Measurements from ENCODE around the gene DCAF5.
"Not testable (repeated sequence)": the region's sequence is repeated elsewhere in the genome, so short reads cannot be mapped to it uniquely, and the experiment has no call there.

Gene DCAF5

GRCh38 chr14:69072584-69072983 is 80.3 kb downstream of the DCAF5 start:
- DNase-seq (ENCODE audit: low spot score) = no peak

DNA sequence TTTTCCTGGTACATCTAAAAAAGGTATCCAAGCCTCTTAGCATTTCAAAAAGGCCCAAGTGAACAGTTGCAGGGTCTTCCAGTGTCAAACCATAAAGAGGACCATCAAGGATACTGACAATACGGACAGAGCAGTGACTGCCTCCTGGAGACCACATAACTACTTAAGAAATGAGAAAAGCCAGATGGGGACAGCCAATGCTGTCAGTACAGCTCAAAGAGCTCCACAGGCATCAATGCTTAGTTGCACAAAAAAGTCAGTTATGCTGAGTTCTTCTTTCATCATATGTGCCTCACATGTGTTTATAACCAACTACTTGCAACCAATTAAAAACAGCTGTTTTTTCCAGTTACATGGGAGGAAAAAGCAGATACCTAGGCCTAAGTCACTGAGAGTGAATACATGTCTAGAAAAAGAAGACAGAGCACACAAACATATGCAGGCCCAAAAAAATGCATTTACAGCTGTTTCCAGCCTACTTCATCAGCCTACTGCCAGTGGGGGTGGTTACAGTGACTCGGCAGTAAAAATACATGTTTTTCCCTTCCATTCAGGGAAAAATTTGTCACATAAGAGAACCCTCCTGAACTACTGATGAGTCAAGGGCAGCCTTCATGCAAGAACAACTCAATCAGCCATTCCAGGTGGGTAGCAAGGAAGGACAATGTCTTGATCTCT is 84.0 kb downstream of the DCAF5 start:
- no peak for DNase-seq (ENCODE audit: low spot score)

DNA sequence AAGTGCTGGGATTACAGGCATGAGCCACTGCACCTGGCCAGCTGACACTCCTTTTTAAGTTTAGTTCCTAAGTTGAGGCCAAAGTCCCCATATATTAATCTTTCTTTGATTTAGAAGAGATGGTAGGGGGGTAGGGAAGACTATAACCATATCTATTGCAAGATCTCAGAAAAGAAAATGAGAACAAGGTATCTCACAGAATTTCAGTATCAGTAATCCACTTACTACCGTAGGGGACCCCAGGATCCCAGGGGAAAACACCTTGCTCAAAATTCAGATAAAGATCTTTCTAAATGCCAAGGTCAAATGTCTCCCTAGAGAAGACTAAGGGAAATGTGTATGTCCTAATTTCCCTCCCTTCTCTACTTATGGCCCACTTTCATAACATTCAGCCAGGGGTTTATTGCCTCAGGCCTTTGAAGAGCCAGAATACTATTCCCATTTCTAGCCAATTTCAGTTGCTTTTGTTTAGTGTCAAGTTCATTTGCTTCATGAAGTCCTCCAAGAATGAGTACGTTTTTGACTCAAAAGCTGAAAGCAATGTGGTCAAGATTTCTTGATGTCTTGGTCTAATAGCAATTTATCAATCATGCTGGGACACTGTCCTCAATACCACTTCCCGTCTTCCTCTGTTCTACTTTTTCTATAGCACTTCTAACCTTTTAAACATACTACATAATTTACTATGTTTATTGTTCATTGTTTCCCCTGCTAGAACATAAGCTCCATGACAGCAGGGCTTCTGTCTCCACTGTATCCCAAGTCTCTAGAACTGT is 86.3 kb downstream of the DCAF5 start:
- no peak for DNase-seq (ENCODE audit: low spot score)

DNA sequence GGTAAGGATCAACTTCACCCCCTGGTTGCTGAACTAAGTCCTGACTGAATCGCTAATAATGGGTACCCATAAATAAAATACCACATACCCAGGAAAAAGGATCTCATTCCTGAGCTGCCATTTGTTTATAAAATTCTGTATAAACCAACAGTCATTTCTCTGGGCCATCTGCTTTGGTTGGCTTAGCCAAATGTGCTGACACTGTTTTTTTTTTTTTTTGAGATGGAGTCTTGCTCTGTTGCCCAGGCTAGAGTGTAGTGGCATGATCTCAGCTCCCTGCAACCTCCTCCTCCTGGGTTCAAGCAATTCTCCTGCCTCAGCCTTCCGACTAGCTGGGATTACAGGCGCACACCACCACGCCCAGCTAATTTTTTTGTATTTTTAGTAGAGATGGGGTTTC is 87.0 kb downstream of the DCAF5 start:
- DNase-seq (ENCODE audit: low spot score) = not testable (repeated sequence)

- no peak for DNase-seq (ENCODE audit: low spot score)
Observed at GRCh38 chr14:69064596-69064995, 88.3 kb downstream of the DCAF5 start.

DNA sequence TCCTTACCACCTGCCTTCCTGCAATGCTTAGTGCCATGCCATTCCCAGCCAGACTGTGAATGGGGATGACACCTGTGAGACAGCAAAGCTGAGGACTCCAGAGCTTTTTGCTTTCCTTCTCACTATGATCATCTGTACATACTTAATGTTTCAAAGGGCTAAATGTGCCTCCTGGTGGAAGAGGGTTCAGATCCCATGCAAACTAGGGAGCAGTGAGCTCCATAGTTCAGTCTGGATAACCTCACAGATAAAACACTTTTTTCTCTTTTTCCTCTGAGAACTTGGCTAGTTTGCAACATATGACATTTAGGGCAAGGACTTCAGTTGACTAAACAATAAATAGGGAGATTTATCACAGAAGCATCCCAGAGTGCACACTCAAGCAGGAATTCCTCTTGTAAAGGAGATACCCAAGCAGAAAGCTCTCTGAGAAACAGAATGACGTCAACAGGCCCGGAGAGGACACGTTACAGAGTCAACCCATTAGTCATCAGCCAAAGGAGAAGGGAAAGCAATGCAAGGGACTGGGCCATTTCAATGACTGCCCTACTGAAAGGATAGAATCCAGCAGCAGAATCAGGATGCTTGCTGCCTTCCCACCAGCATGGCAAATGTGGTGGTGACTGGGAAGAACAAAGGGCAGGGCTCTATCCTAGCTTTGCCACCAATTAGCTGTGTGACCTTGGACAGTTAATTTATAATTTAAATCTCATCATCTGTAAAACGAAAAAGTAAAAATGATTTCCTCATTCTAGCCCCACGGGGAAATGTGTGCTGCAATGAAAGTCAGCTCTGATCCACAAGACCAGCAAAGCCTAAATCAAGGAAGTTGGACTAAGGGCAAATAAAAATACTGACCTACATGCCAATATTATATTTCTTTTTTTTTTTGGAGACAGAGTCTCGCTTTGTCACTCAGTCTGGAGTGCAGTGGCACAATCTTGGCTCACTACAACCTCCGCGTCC is 93.0 kb downstream of the DCAF5 start:
- no peak for DNase-seq (ENCODE audit: low spot score)

- DNase-seq (ENCODE audit: low spot score) = no peak
Observed at GRCh38 chr14:69055999-69056788, 96.7 kb downstream of the DCAF5 start.

- DNase-seq (ENCODE audit: low spot score) = no peak
Observed at GRCh38 chr14:69055125-69055524, 97.8 kb downstream of the DCAF5 start.

DNA sequence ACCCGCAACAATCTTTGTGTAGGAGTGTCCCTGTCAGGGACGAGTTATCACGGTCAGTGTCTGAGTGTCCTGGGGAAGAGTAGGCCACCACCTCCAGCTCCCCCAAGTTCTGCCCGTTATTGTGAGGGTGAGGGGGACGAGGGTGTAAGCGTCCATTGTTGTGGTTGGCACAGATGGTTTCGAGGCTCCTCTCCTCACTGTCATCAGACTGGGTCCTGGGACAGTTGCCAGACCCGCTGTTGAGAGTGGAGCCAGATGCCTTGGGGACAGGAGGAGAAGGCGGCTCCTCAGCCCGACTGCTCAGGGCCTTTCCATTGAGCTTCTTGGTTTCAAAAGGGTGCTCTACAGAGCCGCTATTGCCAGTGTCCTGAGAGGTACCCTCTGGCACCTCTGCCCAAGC is 98.9 kb downstream of the DCAF5 start:
- no peak for DNase-seq (ENCODE audit: low spot score)

DNA sequence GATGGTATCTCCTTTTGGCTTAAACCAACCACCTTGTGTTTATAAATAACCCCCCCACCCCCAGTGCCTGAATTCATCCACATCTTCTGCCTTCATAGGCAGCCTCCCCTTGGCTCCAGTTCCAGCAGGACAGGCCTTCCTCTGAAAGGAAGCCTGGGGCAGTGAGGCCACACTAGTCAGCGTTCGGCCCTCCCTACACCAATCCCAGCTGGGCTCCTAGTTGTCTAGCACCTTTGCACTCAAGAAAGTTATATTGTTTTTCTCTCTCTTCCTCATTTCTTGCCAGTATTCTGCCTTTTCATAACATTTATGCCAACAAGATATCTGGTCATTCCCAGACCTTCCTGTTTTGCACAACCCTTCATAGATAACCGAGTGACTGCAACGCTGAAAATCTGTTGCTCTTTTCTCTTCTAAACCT is 100.7 kb downstream of the DCAF5 start:
- DNase-seq (ENCODE audit: low spot score) = no peak

DNA sequence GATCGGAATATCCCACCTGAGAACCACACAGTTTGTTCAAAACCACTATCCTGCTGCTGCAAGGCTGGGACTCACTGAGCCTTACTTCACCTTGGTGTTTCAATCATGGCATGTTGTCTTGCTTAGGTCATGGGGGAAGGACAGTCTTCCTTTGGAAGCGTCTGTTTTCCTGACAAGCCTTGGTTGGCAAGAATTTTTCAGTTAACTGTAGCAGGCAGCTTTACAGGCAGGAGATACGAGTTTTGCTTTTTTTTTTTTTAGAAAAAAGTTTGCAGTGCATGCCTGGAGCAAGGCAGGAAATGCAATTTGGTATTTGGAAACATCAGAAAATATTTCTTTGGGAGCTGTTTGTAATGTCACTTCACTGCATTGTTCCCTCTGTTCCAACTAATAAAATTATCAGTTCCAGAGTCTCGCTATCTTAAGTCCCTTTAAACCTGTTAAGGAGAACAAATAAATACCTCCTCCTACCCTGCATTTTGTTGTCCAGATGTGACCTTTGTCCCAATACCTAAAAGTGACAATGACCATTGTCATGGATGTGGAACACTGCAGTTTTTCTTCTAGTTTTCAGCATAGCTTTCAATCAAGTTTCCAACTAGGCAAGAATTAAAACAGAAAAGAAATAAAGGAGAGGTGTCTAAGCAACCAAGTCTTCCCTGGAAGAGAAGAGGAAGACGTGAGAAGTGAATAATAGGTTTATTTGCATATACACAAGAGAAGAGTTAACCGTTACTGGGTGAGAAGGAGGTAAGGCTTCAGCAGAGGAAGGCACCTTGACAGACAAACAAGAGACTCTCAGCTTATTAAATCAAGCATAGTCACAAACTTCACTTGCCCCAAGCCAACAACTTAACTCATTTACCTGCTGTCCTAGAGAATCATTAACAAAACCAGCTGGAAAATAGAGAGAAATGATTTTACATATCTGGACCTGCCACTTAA is 102.4 kb downstream of the DCAF5 start:
- DNase-seq (ENCODE audit: low spot score) = no peak

DNA sequence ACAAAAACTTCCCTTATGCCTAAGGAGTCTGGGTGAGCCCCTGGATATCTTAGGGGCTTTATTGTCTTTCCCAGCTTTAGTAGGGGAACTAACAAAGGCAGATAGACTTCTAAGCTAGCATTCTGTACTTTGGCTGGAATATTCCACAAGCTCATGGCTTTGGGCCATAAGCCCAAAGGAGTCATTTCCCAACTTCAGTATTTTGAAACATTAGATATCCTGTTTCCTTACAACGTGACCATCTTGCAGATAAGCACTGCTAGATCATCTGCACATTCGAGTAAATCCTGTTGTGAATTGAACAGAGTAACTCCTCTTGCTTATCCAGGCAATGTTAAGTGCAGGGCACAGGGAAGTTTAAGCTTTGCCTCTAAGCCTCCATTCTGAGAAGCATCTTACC is 103.2 kb downstream of the DCAF5 start:
- no peak for DNase-seq (ENCODE audit: low spot score)

DNA sequence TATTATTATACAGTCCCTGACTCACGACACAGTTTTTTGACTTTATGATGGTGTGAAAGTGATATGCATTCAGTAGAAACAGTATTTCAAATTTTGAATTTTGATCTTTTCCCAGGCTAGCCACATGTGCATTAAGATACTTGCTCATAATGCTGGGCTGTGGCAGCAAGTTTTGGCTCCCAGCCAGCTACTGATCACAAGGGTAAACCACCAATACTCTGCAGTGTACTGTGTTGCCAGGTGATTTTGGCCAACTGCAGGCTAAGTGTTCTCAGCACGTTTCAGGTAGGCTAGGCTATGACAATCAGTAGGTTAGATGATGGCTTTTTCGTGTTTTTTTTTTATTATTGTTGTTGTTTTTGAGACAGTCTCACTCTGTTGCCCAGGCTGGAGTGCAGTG is 104.5 kb downstream of the DCAF5 start:
- peak; percentile 16 for DNase-seq (ENCODE audit: low spot score)

- no peak for DNase-seq (ENCODE audit: low spot score)
Observed at GRCh38 chr14:69047255-69047654, 105.7 kb downstream of the DCAF5 start.

GRCh38 chr14:69046476-69046860 is 106.5 kb downstream of the DCAF5 start:
- no peak for DNase-seq (ENCODE audit: low spot score)

- DNase-seq (ENCODE audit: low spot score) = no peak
Observed at GRCh38 chr14:69045857-69046475, 107.0 kb downstream of the DCAF5 start.

DNA sequence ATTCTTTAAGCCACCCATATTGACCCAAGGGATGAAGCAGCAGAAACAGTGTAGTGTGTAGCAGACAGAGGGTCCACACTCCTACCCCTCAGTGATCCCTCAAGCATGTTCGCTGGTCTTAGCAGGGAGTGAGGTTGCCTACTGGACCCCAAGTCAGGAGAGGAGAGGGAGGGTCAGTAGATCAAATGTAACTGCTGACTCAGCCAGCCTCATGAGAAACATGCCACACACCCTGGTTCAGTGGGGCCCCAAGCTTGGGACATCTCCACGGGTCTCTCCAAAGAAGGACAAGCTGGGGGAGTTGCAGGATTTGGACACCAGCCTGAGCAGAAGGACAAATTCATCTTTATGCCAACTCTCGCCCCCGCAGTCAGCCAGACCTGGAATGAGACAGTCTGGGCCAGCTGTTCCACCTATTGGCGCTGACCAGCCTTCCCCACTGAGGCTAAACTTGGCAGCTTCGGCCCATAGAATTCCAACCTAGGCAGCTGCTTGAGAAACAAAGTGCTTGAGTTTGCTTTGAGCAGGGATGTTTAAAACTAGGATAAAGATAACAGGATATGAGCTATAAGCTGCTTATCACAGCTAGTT is 107.9 kb downstream of the DCAF5 start:
- DNase-seq (ENCODE audit: low spot score) = no peak

DNA sequence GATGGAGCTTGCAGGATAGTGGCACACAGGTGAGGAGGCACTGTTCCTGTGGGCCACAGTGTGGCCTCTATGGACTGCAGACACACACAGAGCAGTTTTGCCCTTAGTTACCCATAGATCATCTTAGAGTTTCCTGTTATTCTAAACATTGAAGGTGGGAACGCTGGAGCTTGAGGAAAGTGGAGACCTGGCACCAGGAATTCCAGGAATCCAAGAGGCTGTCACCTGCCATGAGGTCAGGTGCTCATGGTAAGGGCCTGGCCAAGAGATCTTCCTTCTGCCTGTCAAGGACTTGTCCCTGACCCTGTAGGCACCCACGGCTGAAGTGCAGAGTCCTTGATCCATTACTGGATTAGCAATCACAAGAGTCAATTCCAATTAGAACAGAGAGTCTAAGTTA is 108.6 kb downstream of the DCAF5 start:
- no peak for DNase-seq (ENCODE audit: low spot score)

DNA sequence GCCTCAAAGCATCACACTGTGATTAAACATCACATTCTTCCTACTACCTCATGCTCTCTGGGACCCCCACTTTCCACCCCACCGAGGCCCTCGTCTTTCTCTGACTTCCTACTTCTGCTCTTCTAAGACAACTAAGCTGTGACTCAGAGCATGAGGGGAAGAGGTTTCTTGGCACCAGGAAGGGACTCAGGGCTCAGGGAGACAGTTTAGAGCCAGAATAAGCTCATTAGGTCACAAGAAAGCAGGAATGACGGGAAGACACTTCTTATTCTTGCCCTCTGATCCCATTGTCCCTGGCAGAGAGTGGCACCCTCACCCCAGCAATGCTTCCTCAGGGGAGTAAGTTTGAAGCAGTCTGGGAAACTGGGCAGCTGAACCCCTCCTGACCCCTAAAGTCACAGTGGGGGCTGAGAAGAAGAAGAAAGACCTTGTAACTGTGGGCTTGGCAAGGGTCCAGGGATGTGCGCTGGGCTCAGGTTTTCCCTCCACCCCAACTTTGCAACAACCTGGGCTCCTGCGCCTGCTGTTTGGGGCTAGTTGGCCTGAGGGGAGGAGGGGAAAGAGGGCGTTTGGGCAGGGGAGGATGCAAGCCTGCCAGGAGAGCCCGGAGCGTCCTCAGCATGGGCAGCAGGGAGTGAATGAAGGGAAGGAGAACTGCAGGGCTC is 109.2 kb downstream of the DCAF5 start:
- no peak for DNase-seq (ENCODE audit: low spot score)
